Brain microvascular endothelial cell (primary cell): ENCODE results near the gene PGAP1.
"Not testable (repeated sequence)": the region's sequence is repeated elsewhere in the genome, so short reads cannot be mapped to it uniquely, and the experiment has no call there.

Source experiments
- DNase-seq: peaks from one replicate; pipeline ENCODE4 v3.0.0-alpha.2; 2020
- H3K27ac ChIP-seq: fragments of 250-450 bp; sonication (Bioruptor Pico); 2 replicates; pipeline ENCODE4 v1.5.1; 2020; ENCODE audit warnings: mild to moderate bottlenecking, moderate library complexity
- H3K27me3 ChIP-seq: fragments of 250-450 bp; sonication (Bioruptor Pico); replicated peaks from 2 replicates; pipeline ENCODE4 v1.5.1; 2020; ENCODE audit warnings: mild to moderate bottlenecking
- H3K36me3 ChIP-seq: fragments of 250-450 bp; sonication (Bioruptor Pico); replicated peaks from 2 replicates; pipeline ENCODE4 v1.5.1; 2020; ENCODE audit warnings: mild to moderate bottlenecking
- H3K4me3 ChIP-seq: 2 replicates; pipeline ENCODE4 v1.5.1; 2011; ENCODE audit warnings: low read depth, mild to moderate bottlenecking, control low read depth, low read length, moderate library complexity
- in situ Hi-C: cut with HindIII; loops from 2 replicates; pipeline ENCODE4 v1.10.0; 2017; ENCODE audit warnings: low sequenced_read_pairs, low pct_ligation_motif_present
- TF ChIP-seq, protein P1 (sequence below): IDR thresholded peaks from 2 replicates; pipeline ENCODE4 v1.5.1; 2011; ENCODE audit warnings: low read depth, mild to moderate bottlenecking, moderate library complexity, low read length, control low read depth, inconsistent platforms; ENCODE audit errors: missing control alignments

PGAP1 gene

DNA sequence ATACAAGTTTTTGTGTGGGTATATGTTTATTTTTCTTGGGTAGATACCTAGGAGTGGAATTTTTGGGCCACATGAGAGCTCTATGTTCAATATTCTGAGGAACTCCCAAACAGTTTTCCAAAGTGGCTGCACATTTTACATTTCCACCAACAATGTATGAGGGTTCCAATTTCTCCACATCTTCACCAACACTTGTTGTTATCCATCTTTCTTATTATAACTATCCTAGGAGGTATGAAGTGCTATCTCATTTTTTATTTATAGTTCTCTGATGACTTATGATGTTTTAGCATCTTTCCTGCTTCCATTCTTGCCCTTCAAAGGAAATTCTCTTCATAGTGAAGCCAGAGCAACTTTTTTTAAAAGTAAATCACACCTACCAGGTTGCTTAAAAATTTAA is 8.7 kb downstream of the PGAP1 start:
- in situ Hi-C loops: no loop called here

DNA sequence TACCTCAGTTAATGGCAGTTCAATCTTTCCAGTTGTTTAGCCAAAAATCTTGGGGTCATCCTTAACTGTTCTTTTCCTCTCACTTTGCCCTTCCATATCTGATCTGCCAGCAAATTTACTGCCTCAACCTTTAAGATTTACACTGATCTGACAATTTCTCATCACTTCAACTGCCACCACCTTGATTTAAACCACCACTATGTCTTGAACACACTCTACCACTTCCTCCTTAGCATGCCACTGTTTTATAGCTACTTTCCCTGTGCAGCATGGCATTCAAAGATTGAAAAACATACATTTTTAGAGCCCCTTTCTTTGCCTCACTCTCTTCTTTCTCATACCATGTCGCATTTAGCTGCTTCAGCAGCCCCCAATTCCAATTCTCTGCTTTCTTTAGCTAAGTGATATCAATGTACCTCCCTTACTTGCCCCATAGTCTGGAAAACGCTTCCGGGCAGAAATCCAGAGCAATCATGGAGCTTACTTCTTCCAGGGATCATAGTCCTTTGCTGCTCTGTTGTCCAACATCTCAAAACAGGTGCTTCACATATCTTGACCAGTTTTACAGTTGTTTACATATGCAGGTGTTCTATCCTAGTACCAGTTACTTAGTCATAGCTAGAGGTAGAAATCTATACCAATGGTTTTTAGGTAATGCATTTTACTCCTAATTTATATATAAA is 10.9 kb downstream of the PGAP1 start:
- Histone ChIP-seq H3K4me3 (no peak overlapping the region), H3K36me3 (peaks cover 4% of the 10 kb centered on the region), H3K27ac (no peak overlapping the region), H3K27me3 (no peaks in the 10 kb centered on the region)
- DNase-seq: no peak
- TF ChIP-seq, protein P1, sequence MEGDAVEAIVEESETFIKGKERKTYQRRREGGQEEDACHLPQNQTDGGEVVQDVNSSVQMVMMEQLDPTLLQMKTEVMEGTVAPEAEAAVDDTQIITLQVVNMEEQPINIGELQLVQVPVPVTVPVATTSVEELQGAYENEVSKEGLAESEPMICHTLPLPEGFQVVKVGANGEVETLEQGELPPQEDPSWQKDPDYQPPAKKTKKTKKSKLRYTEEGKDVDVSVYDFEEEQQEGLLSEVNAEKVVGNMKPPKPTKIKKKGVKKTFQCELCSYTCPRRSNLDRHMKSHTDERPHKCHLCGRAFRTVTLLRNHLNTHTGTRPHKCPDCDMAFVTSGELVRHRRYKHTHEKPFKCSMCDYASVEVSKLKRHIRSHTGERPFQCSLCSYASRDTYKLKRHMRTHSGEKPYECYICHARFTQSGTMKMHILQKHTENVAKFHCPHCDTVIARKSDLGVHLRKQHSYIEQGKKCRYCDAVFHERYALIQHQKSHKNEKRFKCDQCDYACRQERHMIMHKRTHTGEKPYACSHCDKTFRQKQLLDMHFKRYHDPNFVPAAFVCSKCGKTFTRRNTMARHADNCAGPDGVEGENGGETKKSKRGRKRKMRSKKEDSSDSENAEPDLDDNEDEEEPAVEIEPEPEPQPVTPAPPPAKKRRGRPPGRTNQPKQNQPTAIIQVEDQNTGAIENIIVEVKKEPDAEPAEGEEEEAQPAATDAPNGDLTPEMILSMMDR: no peak
- in situ Hi-C loops: no loop called here

More for the DNA sequence above, 8.7 kb downstream of the PGAP1 start:
- TF ChIP-seq, protein P1: no peak
- Histone ChIP-seq H3K27me3 (no peaks in the 10 kb centered on the region), H3K4me3 (no peak overlapping the region), H3K36me3 (peaks cover 4% of the 10 kb centered on the region), H3K27ac (no peak overlapping the region)
- DNase-seq: no peak

DNA sequence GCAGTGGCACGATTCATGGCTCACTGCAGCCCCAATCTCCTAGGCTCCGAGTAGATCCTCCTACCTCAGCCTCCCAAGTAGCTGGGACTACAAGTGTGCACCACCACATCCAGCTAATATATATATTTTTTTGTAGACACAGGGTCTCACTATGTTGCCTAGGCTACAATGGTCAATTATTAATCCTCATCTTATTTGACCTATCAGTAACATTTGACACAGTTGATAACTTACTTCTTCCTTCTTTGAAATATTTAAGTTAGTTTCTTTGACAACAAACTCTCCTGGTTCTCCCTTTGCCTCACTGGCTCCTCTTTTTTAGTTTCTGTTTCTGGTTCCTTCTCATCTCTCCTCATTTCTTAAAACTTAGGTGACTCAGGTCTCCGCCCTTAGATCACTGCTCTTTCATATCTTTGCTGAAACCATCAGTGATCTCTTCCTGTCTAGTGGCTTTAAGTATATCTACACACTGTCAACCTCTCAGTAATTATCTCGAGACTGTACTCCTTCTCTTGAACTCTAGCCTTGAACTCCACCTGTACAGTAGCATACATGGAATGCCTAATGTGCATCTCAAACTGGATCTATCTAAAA is 11.5 kb downstream of the PGAP1 start:
- Histone ChIP-seq H3K4me3 (no peak overlapping the region), H3K27ac (no peak overlapping the region), H3K27me3 (no peaks in the 10 kb centered on the region), H3K36me3 (peaks cover 4% of the 10 kb centered on the region)
- in situ Hi-C loops: no loop called here
- TF ChIP-seq, protein P1: no peak
- no peak for DNase-seq

DNA sequence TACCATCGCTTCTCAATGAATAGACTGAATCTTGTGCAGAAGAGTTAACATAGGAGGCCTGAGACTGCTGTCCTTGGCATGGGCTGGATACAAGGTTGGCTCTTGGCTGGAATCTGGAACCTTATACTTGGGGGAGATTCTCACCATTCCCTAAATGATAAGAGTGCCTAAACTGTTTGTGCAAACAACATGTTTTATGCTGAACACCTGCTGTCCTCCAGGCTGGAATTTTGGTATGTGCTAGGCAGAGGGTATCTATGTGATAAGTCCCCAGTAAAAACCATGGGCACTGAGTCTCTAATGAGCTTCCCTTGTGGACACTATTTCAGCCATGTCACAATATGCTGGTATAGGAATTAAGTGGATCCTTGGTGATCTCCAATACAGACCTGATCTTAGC is 12.8 kb downstream of the PGAP1 start:
- in situ Hi-C loops: no loop called here
- peaks cover 4% of the 10 kb centered on the region for H3K36me3 ChIP-seq

DNA sequence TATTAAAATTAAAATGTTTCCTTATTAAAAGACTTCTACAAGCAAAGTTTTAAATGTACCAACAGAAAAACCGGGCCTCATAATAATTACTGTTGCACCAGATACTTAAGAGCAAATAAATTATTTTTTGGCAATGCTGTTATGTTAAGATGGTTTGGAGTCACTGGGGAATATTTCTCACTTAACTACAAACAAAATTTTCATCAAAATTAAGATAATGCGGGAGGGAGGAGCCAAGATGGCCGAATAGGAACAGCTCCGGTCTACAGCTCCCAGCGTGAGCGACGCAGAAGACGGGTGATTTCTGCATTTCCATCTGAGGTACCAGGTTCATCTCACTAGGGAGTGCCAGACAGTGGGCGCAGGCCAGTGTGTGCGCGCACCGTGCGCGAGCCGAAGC is 21.1 kb downstream of the PGAP1 start:
- H3K27ac ChIP-seq, H3K36me3 ChIP-seq, in situ Hi-C loops, H3K4me3 ChIP-seq, DNase-seq, H3K27me3 ChIP-seq: not testable (repeated sequence)

More for the DNA sequence above, 12.8 kb downstream of the PGAP1 start:
- Histone ChIP-seq H3K27ac (no peak overlapping the region), H3K4me3 (no peak overlapping the region), H3K27me3 (no peaks in the 10 kb centered on the region)
- no peak for DNase-seq
- TF ChIP-seq, protein P1: no peak

DNA sequence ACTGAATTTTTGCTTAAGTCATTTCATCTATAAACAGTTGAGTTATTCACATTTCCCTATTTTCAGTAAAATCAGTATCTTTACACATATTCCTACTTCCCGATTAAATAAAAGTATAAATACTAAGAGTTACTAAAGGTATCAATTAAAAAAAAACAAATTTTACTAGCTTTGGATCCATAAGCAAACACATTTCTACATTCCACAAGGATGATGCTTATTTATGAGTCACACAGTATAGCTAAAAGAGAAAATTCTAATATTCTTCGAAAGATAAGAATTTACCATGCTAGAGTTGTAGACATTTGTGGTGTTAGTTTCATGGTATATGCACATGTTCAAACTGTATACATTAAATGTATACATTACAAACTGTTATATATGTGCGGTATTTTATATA is 23.7 kb downstream of the PGAP1 start:
- H3K36me3 ChIP-seq: no peaks in the 10 kb centered on the region
- H3K4me3 ChIP-seq: no peak overlapping the region
- H3K27ac ChIP-seq: no peak overlapping the region
- DNase-seq: no peak
- TF ChIP-seq, protein P1: no peak
- H3K27me3 ChIP-seq: no peaks in the 10 kb centered on the region
- in situ Hi-C loops: no loop called here
